GM12891 (cell line): ENCODE measurements around the gene CABLES2.

ENCODE experiments used
- PAX5 ChIP-seq: IDR thresholded peaks from 2 replicates; pipeline ENCODE4 v1.6.1; 2011; ENCODE audit warnings: low read length, moderate library complexity, mild to moderate bottlenecking; ENCODE audit not compliant: insufficient read depth, severe bottlenecking
- POLR2A ChIP-seq: IDR thresholded peaks from 2 replicates; pipeline ENCODE4 v1.6.1; 2011; ENCODE audit warnings: low read depth, low read length, control low read depth
- POLR2AphosphoS5 ChIP-seq: IDR thresholded peaks from 2 replicates; pipeline ENCODE4 v1.6.1; 2011; ENCODE audit warnings: low read depth, low read length, control low read depth
- POU2F2 ChIP-seq: IDR thresholded peaks from 2 replicates; pipeline ENCODE4 v1.6.1; 2011; ENCODE audit warnings: low read depth, mild to moderate bottlenecking, control low read depth, low read length, moderate library complexity
- SPI1 ChIP-seq: IDR thresholded peaks from 2 replicates; pipeline ENCODE4 v1.6.1; 2011; ENCODE audit warnings: low read depth, low read length, control low read depth

GRCh38 chr20:62407221-62407992, at the start of gene CABLES2:
- TF ChIP-seq POLR2AphosphoS5 (no peak), SPI1 (no peak), POLR2A (no peak), POU2F2 (peak; percentile 98), PAX5 (no peak)
